HL-60 (cell line): ENCODE measurements around the gene CHST11.

ENCODE experiments used
- DNase-seq, 2 experiments: peaks; one replicate each; pipeline ENCODE4 v3.0.0-alpha.2; 2010 to 2020; ENCODE audit warnings: low read depth in 1 of 2, low spot score in 1 of 2
- H3K27ac ChIP-seq: fragments of 250-450 bp; sonication (Bioruptor Pico); replicated peaks from 2 replicates; pipeline ENCODE4 v1.5.1; 2020; ENCODE audit warnings: mild to moderate bottlenecking, moderate library complexity
- H3K27me3 ChIP-seq: fragments of 250-450 bp; sonication (Bioruptor Pico); 2 replicates; pipeline ENCODE4 v1.5.1; 2021; ENCODE audit warnings: mild to moderate bottlenecking, moderate library complexity; ENCODE audit not compliant: insufficient read depth, poor library complexity, severe bottlenecking
- H3K4me3 ChIP-seq: replicated peaks from 2 replicates; pipeline ENCODE4 v1.5.1; 2011; ENCODE audit warnings: mild to moderate bottlenecking, control low read depth, low read length; ENCODE audit not compliant: insufficient read depth
- CTCF ChIP-seq: IDR thresholded peaks from one replicate; pipeline ENCODE4 v1.5.1; 2011; ENCODE audit warnings: low read length, control low read depth, inconsistent platforms; ENCODE audit not compliant: insufficient read depth
- GABPA ChIP-seq: IDR thresholded peaks from 2 replicates; pipeline ENCODE4 v1.6.1; 2012; ENCODE audit warnings: low read depth
- POLR2AphosphoS5 ChIP-seq: IDR thresholded peaks from 2 replicates; pipeline ENCODE4 v1.6.1; 2012; ENCODE audit warnings: low read depth
- REST ChIP-seq: IDR thresholded peaks from 2 replicates; pipeline ENCODE4 v1.6.1; 2012; ENCODE audit warnings: low read depth; ENCODE audit not compliant: insufficient replicate concordance
- SPI1 ChIP-seq: IDR thresholded peaks from 2 replicates; pipeline ENCODE4 v1.6.1; 2012; ENCODE audit warnings: low read depth, mild to moderate bottlenecking, borderline replicate concordance

Gene CHST11

GRCh38 chr12:104640956-104641355 is 184.2 kb downstream of the CHST11 start:
- TF ChIP-seq SPI1 (no peak), REST (no peak), POLR2AphosphoS5 (no peak), GABPA (no peak), CTCF (no peak)
- H3K27ac ChIP-seq = peak overlapping the region; percentile 76; the same call in 1 of the 2 replicates
- no peak overlapping the region for H3K4me3 ChIP-seq
- no peaks in the 10 kb centered on the region for H3K27me3 ChIP-seq
- no peak for DNase-seq

GRCh38 chr12:104641862-104642261 is 185.1 kb downstream of the CHST11 start:
- peak in 1 of 2 experiments; percentile 42 for DNase-seq
- peak; percentile 84 for TF ChIP-seq SPI1
- TF ChIP-seq GABPA = no peak
- TF ChIP-seq REST = no peak
- H3K27ac ChIP-seq = peak overlapping the region; percentile 76
- no peak overlapping the region for H3K4me3 ChIP-seq
- no peaks in the 10 kb centered on the region for H3K27me3 ChIP-seq

GRCh38 chr12:104643093-104643818 is 186.5 kb downstream of the CHST11 start:
- peak in 1 of 2 experiments; percentile 62 for DNase-seq
- peak overlapping the region; percentile 76 for H3K27ac ChIP-seq
- no peaks in the 10 kb centered on the region for H3K27me3 ChIP-seq
- H3K4me3 ChIP-seq = no peak overlapping the region
- TF ChIP-seq POLR2AphosphoS5 (0 out of 2 replicates have a peak, but pooled peaks have one; percentile 8), GABPA (no peak)

- no peaks in the 10 kb centered on the region for H3K27me3 ChIP-seq
- TF ChIP-seq GABPA (no peak), SPI1 (peak; percentile 73; the same call in 1 of the 2 replicates), REST (peak; percentile 53), CTCF (no peak), POLR2AphosphoS5 (peak; percentile 41)
- DNase-seq = peak; percentile 62 to 87
- peak overlapping the region; percentile 76 for H3K27ac ChIP-seq
- H3K4me3 ChIP-seq = peak overlapping the region; percentile 26
These were observed 187.3 kb downstream of the CHST11 start for GRCh38 chr12:104643819-104644669.
